Hepatocyte (in vitro differentiated cells): Measurements from ENCODE around the gene AZU1. TPM values are rescaled to one million over a fixed set of nuclear protein-coding genes. Genes with fewer than 3 reads are reported as not detected.
A peak's percentile ranks its signal among the peaks of the same experiment; 100 is the strongest.

ENCODE experiments used
- DNase-seq: peaks from one replicate; pipeline ENCODE4 v3.0.0-alpha.2; 2016; ENCODE audit warnings: low spot score
- H2AFZ ChIP-seq: fragments of 200-600 bp; sonication (generic); 2 replicates; pipeline ENCODE4 v1.6.0; 2016; ENCODE audit warnings: antibody characterized with exemption, mild to moderate bottlenecking
- H3K27ac ChIP-seq: fragments of 200-600 bp; sonication (generic); 2 replicates; pipeline ENCODE4 v1.5.1; 2016; ENCODE audit warnings: mild to moderate bottlenecking
- H3K27me3 ChIP-seq: fragments of 200-600 bp; sonication (generic); 2 replicates; pipeline ENCODE4 v1.6.1; 2016
- H3K36me3 ChIP-seq: fragments of 200-600 bp; sonication (generic); replicated peaks from 2 replicates; pipeline ENCODE4 v1.5.1; 2016; ENCODE audit warnings: low read depth; ENCODE audit not compliant: insufficient read depth
- H3K4me1 ChIP-seq: fragments of 200-600 bp; sonication (generic); 2 replicates; pipeline ENCODE4 v1.5.1; 2016; ENCODE audit warnings: mild to moderate bottlenecking, moderate library complexity; ENCODE audit not compliant: insufficient read depth
- H3K4me2 ChIP-seq: fragments of 200-600 bp; sonication (generic); 2 replicates; pipeline ENCODE4 v1.6.0; 2016
- H3K4me3 ChIP-seq: fragments of 200-600 bp; sonication (generic); 2 replicates; pipeline ENCODE4 v1.5.1; 2016; ENCODE audit warnings: mild to moderate bottlenecking
- H3K79me2 ChIP-seq: fragments of 200-600 bp; sonication (generic); 2 replicates; pipeline ENCODE4 v1.6.0; 2017; ENCODE audit warnings: mild to moderate bottlenecking
- H3K9me2 ChIP-seq: fragments of 200-600 bp; sonication (generic); replicated peaks from 2 replicates; pipeline ENCODE4 v1.6.0; 2017; ENCODE audit warnings: mild to moderate bottlenecking; ENCODE audit not compliant: insufficient read depth
- H3K9me3 ChIP-seq: fragments of 200-600 bp; sonication (generic); 2 replicates; pipeline ENCODE4 v1.5.1; 2016; ENCODE audit warnings: low read depth, mild to moderate bottlenecking
- H4K20me1 ChIP-seq: fragments of 200-600 bp; sonication (generic); 2 replicates; pipeline ENCODE4 v1.6.0; 2016; ENCODE audit warnings: mild to moderate bottlenecking; ENCODE audit not compliant: insufficient read depth, poor library complexity, severe bottlenecking
- CTCF ChIP-seq: fragments of 200-600 bp; sonication (generic); IDR thresholded peaks from 2 replicates; pipeline ENCODE4 v1.5.1; 2016; ENCODE audit warnings: antibody characterized with exemption, mild to moderate bottlenecking; ENCODE audit not compliant: poor library complexity
- EZH2 ChIP-seq: fragments of 200-600 bp; sonication (generic); IDR thresholded peaks from 2 replicates; pipeline ENCODE4 v1.6.1; 2016; ENCODE audit warnings: antibody characterized with exemption, mild to moderate bottlenecking, borderline replicate concordance
- EZH2phosphoT487 ChIP-seq: fragments of 200-600 bp; sonication (generic); IDR thresholded peaks from one replicate; pipeline ENCODE4 v1.6.1; 2018; ENCODE audit warnings: antibody characterized with exemption, mild to moderate bottlenecking, low read depth, moderate library complexity; ENCODE audit not compliant: unreplicated experiment, severe bottlenecking
- WGBS: methylation state at CpG from one replicate; pipeline ENCODE4 v1.1.6; 2016; ENCODE audit warnings: low lambda C conversion rate; ENCODE audit errors: missing lambda C conversion rate; 5-methylcytosine and 5-hydroxymethylcytosine counted together
- polyA plus RNA-seq: library from polyadenylated mRNA; unstranded; fragments of >200 nt; fragmentation: Nextera tagmentation; extraction: Ambion mirVana; gene quantifications from 2 replicates; pipeline ENCODE4 v1.2.1, GENCODE V29; 2016
- total RNA-seq: library from RNA; depleted of rRNA; stranded (reverse); fragments of >200 nt; gene quantifications from 2 replicates; pipeline ENCODE4 v1.2.3, GENCODE V29; 2014

The AZU1 gene
- total and polyA plus RNA-seq, 2 experiments from 2014 or later = 0.94 TPM; not detected in 1

- 85% methylated on average over 22 of the region's 38 CpGs for WGBS
- Histone ChIP-seq H3K4me2 (no peak overlapping the region), H3K27me3 (no peaks in the 10 kb centered on the region), H4K20me1 (no peaks in the 10 kb centered on the region), H2AFZ (no peak overlapping the region), H3K79me2 (no peaks in the 10 kb centered on the region), H3K4me3 (no peak overlapping the region), H3K9me3 (no peaks in the 10 kb centered on the region), H3K27ac (no peak overlapping the region), H3K9me2 (no peaks in the 10 kb centered on the region), H3K36me3 (no peaks in the 10 kb centered on the region), H3K4me1 (no peaks in the 10 kb centered on the region)
- TF ChIP-seq EZH2phosphoT487 (no peak), EZH2 (no peak), CTCF (no peak)
- no peak for DNase-seq
Observed at GRCh38 chr19:831407-832369, 4.1 kb downstream of the AZU1 start.

- Histone ChIP-seq H3K4me1 (no peaks in the 10 kb centered on the region), H3K4me2 (no peak overlapping the region), H3K27ac (no peak overlapping the region), H3K27me3 (no peaks in the 10 kb centered on the region), H3K9me3 (no peaks in the 10 kb centered on the region), H3K4me3 (no peak overlapping the region), H3K79me2 (no peaks in the 10 kb centered on the region), H2AFZ (no peak overlapping the region), H4K20me1 (no peaks in the 10 kb centered on the region), H3K36me3 (no peaks in the 10 kb centered on the region), H3K9me2 (no peaks in the 10 kb centered on the region)
- no peak for DNase-seq
- TF ChIP-seq CTCF (no peak), EZH2 (no peak), EZH2phosphoT487 (no peak)
- WGBS = 84% methylated on average over 24 of the region's 24 CpGs
Observed at GRCh38 chr19:834216-834615, 6.6 kb downstream of the AZU1 start.

GRCh38 chr19:835210-835810 is 7.7 kb downstream of the AZU1 start:
- no peaks in the 10 kb centered on the region for H3K36me3 ChIP-seq
- no peak for TF ChIP-seq CTCF
- no peak for TF ChIP-seq EZH2phosphoT487
- no peak for TF ChIP-seq EZH2
- WGBS = 77% methylated on average over 14 of the region's 36 CpGs
- no peak overlapping the region for H3K27ac ChIP-seq
- H3K79me2 ChIP-seq = no peaks in the 10 kb centered on the region
- no peak overlapping the region for H3K4me2 ChIP-seq
- H3K9me2 ChIP-seq = no peaks in the 10 kb centered on the region
- no peak overlapping the region for H2AFZ ChIP-seq
- no peaks in the 10 kb centered on the region for H3K27me3 ChIP-seq
- H4K20me1 ChIP-seq = no peaks in the 10 kb centered on the region
- H3K9me3 ChIP-seq = no peaks in the 10 kb centered on the region
- no peak overlapping the region for H3K4me3 ChIP-seq
- DNase-seq = peak; percentile 16
- no peaks in the 10 kb centered on the region for H3K4me1 ChIP-seq
